ENCODE measurements around the gene PPDPF. TPM values are rescaled to one million over a fixed set of nuclear protein-coding genes. Genes with fewer than 3 reads are reported as not detected.

Gene PPDPF
- total and polyA plus RNA-seq, 2 of the 8 experiments (the other 6 are each of a cell fraction or from before 2014, with no cell fraction given) = 30.5 to 138 TPM

DNA sequence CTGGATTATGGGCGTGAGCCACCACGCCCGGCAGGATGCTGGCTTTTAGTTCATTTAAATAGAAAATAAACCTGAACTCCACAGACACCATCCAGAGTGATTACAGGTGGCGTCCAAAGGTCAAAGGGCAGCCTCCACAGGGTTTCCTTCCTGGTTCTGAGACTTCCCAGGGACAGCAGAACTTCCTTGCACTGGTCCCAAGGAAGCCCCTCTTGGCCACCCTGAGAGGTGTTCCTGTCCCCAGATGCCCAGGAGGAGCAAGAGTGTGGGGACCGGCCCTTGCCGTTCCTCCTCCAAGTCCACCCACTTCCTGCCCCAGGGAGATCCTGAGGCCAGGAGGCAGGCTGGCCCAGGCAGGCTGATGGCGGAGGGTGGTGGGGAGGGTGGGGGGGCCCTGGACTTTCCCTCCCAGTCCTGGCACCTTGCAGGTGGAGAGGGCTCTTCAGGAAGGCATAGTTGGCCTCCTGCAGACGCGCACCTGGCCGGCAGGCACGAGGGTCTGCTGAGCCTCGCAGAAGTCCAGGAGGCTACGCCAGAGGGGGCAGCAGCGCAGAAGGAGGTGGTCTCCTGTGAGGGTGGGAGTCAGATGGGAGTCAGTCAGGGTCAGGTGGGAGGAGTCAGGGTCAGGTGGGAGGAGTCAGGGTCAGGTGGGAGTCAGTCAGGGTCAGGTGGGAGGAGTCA, 38.4 kb downstream of the PPDPF start:
- WGBS, 2 experiments (ENCODE audit: extremely low coverage in 1 of 2, insufficient coverage in 1 of 2, insufficient read length in 1 of 2, insufficient replicate concordance in 2 of 2, low coverage in 1 of 2, low lambda C conversion rate in 2 of 2, missing lambda C conversion rate in 1 of 2) = 89% methylated on average over 11 of the region's 14 CpGs; no CpG with 5 or more reads in 1 of the 2 experiments
- no peak overlapping the region for H3K4ac ChIP-seq (replicated peaks; ENCODE audit: insufficient read length, low read depth, low read length)
- no peaks in the 10 kb centered on the region for H3K79me1 ChIP-seq (ENCODE audit: low read depth, low read length)
- H4K5ac ChIP-seq (ENCODE audit: insufficient read length, low read depth, low read length) = no peak overlapping the region
- no peak overlapping the region for H2BK12ac ChIP-seq (ENCODE audit: low read depth, low read length)
- no peak for FAIRE-seq
- H3K9ac ChIP-seq (replicated peaks in 1 of 4; ENCODE audit: extremely low read depth in 1 of 4, low read depth in 3 of 4, low read length in 3 of 4) = no peak overlapping the region
- H3K4me2 ChIP-seq (ENCODE audit: insufficient read depth in 1 of 2, low read depth in 2 of 2, low read length in 2 of 2) = no peak overlapping the region
- no peak overlapping the region for H3K14ac ChIP-seq (ENCODE audit: insufficient read length)
- no peaks in the 10 kb centered on the region; a peak in 1 of 7 replicates for H3K27me3 ChIP-seq (replicated peaks in 1 of 4; ENCODE audit: control insufficient read depth in 3 of 4, extremely low read depth in 1 of 4, insufficient read depth in 3 of 4, low read length in 3 of 4)
- no peaks in the 10 kb centered on the region; a peak in 4 of 8 replicates for H3K36me3 ChIP-seq (ENCODE audit: control insufficient read depth in 2 of 4, insufficient read depth in 4 of 4, low read length in 3 of 4)
- H3K4me3 ChIP-seq (ENCODE audit: extremely low read depth in 1 of 4, insufficient read depth in 2 of 4, low read depth in 3 of 4, low read length in 4 of 4) = no peak overlapping the region
- H3K79me2 ChIP-seq (ENCODE audit: control insufficient read depth in 1 of 2, insufficient read depth in 2 of 2, low read length in 2 of 2) = no peaks in the 10 kb centered on the region
- H2AK5ac ChIP-seq (ENCODE audit: low read depth, low read length) = no peak overlapping the region
- DNase-seq (ENCODE audit: low read depth in 1 of 2, low spot score in 2 of 2) = no peak
- H3K56ac ChIP-seq (replicated peaks; ENCODE audit: insufficient read length, low read depth, low read length) = no peak overlapping the region
- CTCF ChIA-PET (ENCODE audit: partially characterized antibody) = interaction anchor here (0.6 kb wide), 1 partner anchor 18 kb away, joined by 4 read pairs; no protein-coding TSS in a partner anchor
- H3K4me1 ChIP-seq (replicated peaks in 1 of 4; ENCODE audit: control insufficient read depth in 3 of 4, insufficient read depth in 4 of 4, low read length in 3 of 4) = peaks cover 0 to 11% (median 6%) of the 10 kb centered on the region in 4 experiments; a peak in 3 of 7 replicates
- TF ChIP-seq SP4 (IDR thresholded peaks at IDR 0.05; ENCODE audit: low read length) (peak; percentile 70; the same call in 1 of the 2 replicates), TBP (IDR thresholded peaks at IDR 0.05; ENCODE audit: low read depth, low read length) (no peak)
- TF ChIP-seq, protein P1, sequence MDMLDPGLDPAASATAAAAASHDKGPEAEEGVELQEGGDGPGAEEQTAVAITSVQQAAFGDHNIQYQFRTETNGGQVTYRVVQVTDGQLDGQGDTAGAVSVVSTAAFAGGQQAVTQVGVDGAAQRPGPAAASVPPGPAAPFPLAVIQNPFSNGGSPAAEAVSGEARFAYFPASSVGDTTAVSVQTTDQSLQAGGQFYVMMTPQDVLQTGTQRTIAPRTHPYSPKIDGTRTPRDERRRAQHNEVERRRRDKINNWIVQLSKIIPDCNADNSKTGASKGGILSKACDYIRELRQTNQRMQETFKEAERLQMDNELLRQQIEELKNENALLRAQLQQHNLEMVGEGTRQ (IDR thresholded peaks at IDR 0.05; ENCODE audit: low read length) = 0 out of 2 replicates have a peak, but pooled peaks have one; percentile 3
- peaks cover 0 to 1% of the 10 kb centered on the region in 2 experiments for H4K20me1 ChIP-seq (replicated peaks in 1 of 2; ENCODE audit: control insufficient read depth in 1 of 2, insufficient read depth in 2 of 2, low read length in 2 of 2)
- H2AFZ ChIP-seq (ENCODE audit: low read length) = no peak overlapping the region
- POLR2A ChIA-PET (ENCODE audit: partially characterized antibody) = interaction anchor here (1.2 kb wide), 1 partner anchor 14 kb away, joined by 5 read pairs; the partner anchor contains the start of gene HELZ2
- no peak overlapping the region for H3K23ac ChIP-seq (ENCODE audit: insufficient read length)
- H2BK20ac ChIP-seq (ENCODE audit: low read length) = no peak overlapping the region
- H4K8ac ChIP-seq (ENCODE audit: extremely low read depth, insufficient read depth, low read length) = no peak overlapping the region
- H3K18ac ChIP-seq (ENCODE audit: extremely low read depth, low read length) = no peak overlapping the region
- no peak overlapping the region for H2BK15ac ChIP-seq (ENCODE audit: low read length)
- no peaks in the 10 kb centered on the region for H3K9me3 ChIP-seq (ENCODE audit: insufficient read depth in 2 of 2, low read depth in 1 of 2, low read length in 1 of 2)
- no peak overlapping the region for H3K27ac ChIP-seq (ENCODE audit: low read depth, low read length)
- peaks cover 4% of the 10 kb centered on the region; the same call in 1 of the 2 replicates for H3K23me2 ChIP-seq (ENCODE audit: low read depth, low read length)
- no peak overlapping the region for H4K91ac ChIP-seq (replicated peaks; ENCODE audit: insufficient read length, low read length)
- H2BK5ac ChIP-seq (ENCODE audit: low read depth, low read length) = no peak overlapping the region
- no peak overlapping the region for H2BK120ac ChIP-seq (replicated peaks; ENCODE audit: low read depth, low read length)

Measured in H1 (cell line).